Activated CD4-positive, alpha-beta memory T cell treated with anti-CD3 and anti-CD28 coated beads for 36 hours (primary cell): Measurements from ENCODE around the gene E2F8. TPM values are rescaled to one million over a fixed set of nuclear protein-coding genes. Genes with fewer than 3 reads are reported as not detected.
"Not testable (repeated sequence)": the region's sequence is repeated elsewhere in the genome, so short reads cannot be mapped to it uniquely, and the experiment has no call there.

Experiments used
- CTCF ChIA-PET: fragments of 350-600 bp; sonication (Branson Sonifier 250); formaldehyde crosslinking; loops from one replicate; lab custom pipeline; 2021; ENCODE audit warnings: antibody characterized with exemption, inconsistent platforms; lab: Charles Lee
- POLR2A ChIA-PET: fragments of 350-600 bp; sonication (Branson Sonifier 250); formaldehyde crosslinking; loops from one replicate; lab custom pipeline; 2021; ENCODE audit warnings: antibody characterized with exemption; lab: Charles Lee
- DNase-seq: peaks from one replicate; pipeline ENCODE4 v3.0.0-alpha.2; 2020
- H3K27ac Mint-ChIP-seq: one replicate; pipeline ENCODE4 v1.8.0; 2021; ENCODE audit warnings: mixed read lengths
- H3K27me3 Mint-ChIP-seq: one replicate; pipeline ENCODE4 v1.8.0; 2021; ENCODE audit warnings: mixed read lengths
- H3K36me3 Mint-ChIP-seq: one replicate; pipeline ENCODE4 v1.8.0; 2021; ENCODE audit warnings: mixed read lengths
- H3K4me1 Mint-ChIP-seq: one replicate; pipeline ENCODE4 v1.8.0; 2021; ENCODE audit warnings: low read depth, mixed read lengths
- H3K4me3 Mint-ChIP-seq: one replicate; pipeline ENCODE4 v1.8.0; 2021; ENCODE audit warnings: mild to moderate bottlenecking, mixed read lengths
- H3K9me3 Mint-ChIP-seq: one replicate; pipeline ENCODE4 v1.8.0; 2021; ENCODE audit warnings: mixed read lengths
- intact Hi-C: fragments of 100-400 bp; cut with micrococcal nuclease; formaldehyde crosslinking; loops from one replicate; pipeline ENCODE4 v1.15.1; 2023
- total RNA-seq, 2 experiments: library from RNA; stranded (reverse); gene quantifications; one replicate each; pipeline ENCODE4 v1.2.3, GENCODE V29; 2021

Gene E2F8
- total RNA-seq, 2 experiments from 2014 or later: 16.0 to 16.5 TPM

GRCh38 chr11:19273219-19273618, 32.5 kb upstream of the E2F8 start:
- CTCF ChIA-PET, H3K4me1 Mint-ChIP-seq, intact Hi-C loops, H3K4me3 Mint-ChIP-seq, DNase-seq, H3K36me3 Mint-ChIP-seq, POLR2A ChIA-PET, H3K27ac Mint-ChIP-seq, H3K9me3 Mint-ChIP-seq: not testable (repeated sequence)
- peaks cover 13% of the 10 kb centered on the region for H3K27me3 Mint-ChIP-seq

- intact Hi-C loops: no loop called here
- Mint-ChIP-seq H3K27me3 (peaks cover 17% of the 10 kb centered on the region), H3K9me3 (peaks cover 2% of the 10 kb centered on the region), H3K36me3 (no peaks in the 10 kb centered on the region), H3K4me1 (no peaks in the 10 kb centered on the region), H3K27ac (no peak overlapping the region), H3K4me3 (no peak overlapping the region)
- DNase-seq: no peak
- POLR2A ChIA-PET: no interaction called here
- CTCF ChIA-PET: interaction anchor here (1.4 kb wide), 1 partner anchor 9 kb away, joined by 5 read pairs; no protein-coding TSS in a partner anchor
Observed at GRCh38 chr11:19268909-19269308, 28.2 kb upstream of the E2F8 start.

- H3K4me3 Mint-ChIP-seq: no peak overlapping the region
- POLR2A ChIA-PET: no interaction called here
- H3K9me3 Mint-ChIP-seq: no peaks in the 10 kb centered on the region
- intact Hi-C loops: no loop called here
- CTCF ChIA-PET: no interaction called here
- H3K4me1 Mint-ChIP-seq: no peaks in the 10 kb centered on the region
- H3K36me3 Mint-ChIP-seq: no peaks in the 10 kb centered on the region
- H3K27ac Mint-ChIP-seq: no peak overlapping the region
- H3K27me3 Mint-ChIP-seq: peaks cover 17% of the 10 kb centered on the region
- no peak for DNase-seq
Observed at GRCh38 chr11:19267567-19267966, 26.8 kb upstream of the E2F8 start.

- Mint-ChIP-seq H3K36me3 (no peaks in the 10 kb centered on the region), H3K27ac (no peak overlapping the region), H3K4me3 (no peak overlapping the region), H3K4me1 (no peaks in the 10 kb centered on the region), H3K9me3 (no peaks in the 10 kb centered on the region), H3K27me3 (peaks cover 4% of the 10 kb centered on the region)
- CTCF ChIA-PET: no interaction called here
- POLR2A ChIA-PET: no interaction called here
- intact Hi-C loops: no loop called here
- DNase-seq: no peak
Observed at GRCh38 chr11:19263333-19263732, 22.6 kb upstream of the E2F8 start.

- peaks cover 3% of the 10 kb centered on the region for H3K9me3 Mint-ChIP-seq
- no peaks in the 10 kb centered on the region for H3K4me1 Mint-ChIP-seq
- H3K27ac Mint-ChIP-seq: no peak overlapping the region
- H3K4me3 Mint-ChIP-seq: no peak overlapping the region
- POLR2A ChIA-PET: no interaction called here
- CTCF ChIA-PET: interaction anchor here (0.6 to 2.5 kb wide), 30 partner anchors 8 to 647 kb away, joined by 3 to 27 read pairs (median 4); partner anchors contain the start of gene E2F8
- no peaks in the 10 kb centered on the region for H3K27me3 Mint-ChIP-seq
- DNase-seq: peak; percentile 76
- intact Hi-C loops: loop anchor here (1.0 to 2.0 kb wide), 3 partner anchors 18 to 294 kb away; no protein-coding TSS in a partner anchor
- H3K36me3 Mint-ChIP-seq: no peaks in the 10 kb centered on the region
Observed at GRCh38 chr11:19259487-19260345, 19.0 kb upstream of the E2F8 start.

GRCh38 chr11:19258641-19259230, 18.0 kb upstream of the E2F8 start:
- no peak overlapping the region for H3K27ac Mint-ChIP-seq
- H3K9me3 Mint-ChIP-seq: peaks cover 5% of the 10 kb centered on the region
- ChIA-PET POLR2A (no interaction called here), CTCF (interaction anchor here (0.9 to 2.5 kb wide), 9 partner anchors 12 to 648 kb away, joined by 3 to 27 read pairs (median 7); no protein-coding TSS in a partner anchor)
- H3K36me3 Mint-ChIP-seq: no peaks in the 10 kb centered on the region
- no peak for DNase-seq
- intact Hi-C loops: loop anchor here (1.0 to 2.0 kb wide), 3 partner anchors 17 to 295 kb away; no protein-coding TSS in a partner anchor
- no peaks in the 10 kb centered on the region for H3K27me3 Mint-ChIP-seq
- no peaks in the 10 kb centered on the region for H3K4me1 Mint-ChIP-seq
- H3K4me3 Mint-ChIP-seq: no peak overlapping the region

- intact Hi-C loops, H3K9me3 Mint-ChIP-seq, H3K4me1 Mint-ChIP-seq, H3K36me3 Mint-ChIP-seq, DNase-seq, POLR2A ChIA-PET, CTCF ChIA-PET, H3K27ac Mint-ChIP-seq, H3K27me3 Mint-ChIP-seq, H3K4me3 Mint-ChIP-seq: not testable (repeated sequence)
Observed at GRCh38 chr11:19254441-19254840, 13.7 kb upstream of the E2F8 start.

GRCh38 chr11:19253817-19254216, 13.1 kb upstream of the E2F8 start:
- POLR2A ChIA-PET: no interaction called here
- Mint-ChIP-seq H3K27ac (no peak overlapping the region), H3K36me3 (no peaks in the 10 kb centered on the region), H3K9me3 (peaks cover 5% of the 10 kb centered on the region), H3K27me3 (peaks cover 14% of the 10 kb centered on the region), H3K4me1 (no peaks in the 10 kb centered on the region), H3K4me3 (no peak overlapping the region)
- intact Hi-C loops: no loop called here
- CTCF ChIA-PET: interaction anchor here (1.2 kb wide), 1 partner anchor 299 kb away, joined by 4 read pairs; no protein-coding TSS in a partner anchor
- no peak for DNase-seq

- ChIA-PET CTCF (interaction anchor here (1.2 kb wide), 1 partner anchor 300 kb away, joined by 4 read pairs; no protein-coding TSS in a partner anchor), POLR2A (no interaction called here)
- DNase-seq: no peak
- Mint-ChIP-seq H3K27me3 (peaks cover 18% of the 10 kb centered on the region), H3K4me3 (no peak overlapping the region), H3K4me1 (no peaks in the 10 kb centered on the region), H3K27ac (no peak overlapping the region), H3K36me3 (no peaks in the 10 kb centered on the region), H3K9me3 (peaks cover 5% of the 10 kb centered on the region)
- intact Hi-C loops: no loop called here
Observed at GRCh38 chr11:19253153-19253745, 12.5 kb upstream of the E2F8 start.

GRCh38 chr11:19252394-19253152, 11.8 kb upstream of the E2F8 start:
- H3K36me3 Mint-ChIP-seq: no peaks in the 10 kb centered on the region
- no peaks in the 10 kb centered on the region for H3K4me1 Mint-ChIP-seq
- no peak for DNase-seq
- H3K4me3 Mint-ChIP-seq: no peak overlapping the region
- intact Hi-C loops: no loop called here
- CTCF ChIA-PET: interaction anchor here (1.2 to 1.5 kb wide), 2 partner anchors 8 to 300 kb away, joined by 4 to 5 read pairs; no protein-coding TSS in a partner anchor
- peaks cover 23% of the 10 kb centered on the region for H3K27me3 Mint-ChIP-seq
- no peak overlapping the region for H3K27ac Mint-ChIP-seq
- POLR2A ChIA-PET: no interaction called here
- H3K9me3 Mint-ChIP-seq: peaks cover 5% of the 10 kb centered on the region

GRCh38 chr11:19251577-19251976, 10.8 kb upstream of the E2F8 start:
- no peaks in the 10 kb centered on the region for H3K4me1 Mint-ChIP-seq
- DNase-seq: no peak
- H3K36me3 Mint-ChIP-seq: no peaks in the 10 kb centered on the region
- no peak overlapping the region for H3K4me3 Mint-ChIP-seq
- no peak overlapping the region for H3K27ac Mint-ChIP-seq
- CTCF ChIA-PET: interaction anchor here (1.0 to 1.5 kb wide), 2 partner anchors 9 to 175 kb away, joined by 3 to 5 read pairs; no protein-coding TSS in a partner anchor
- POLR2A ChIA-PET: no interaction called here
- H3K9me3 Mint-ChIP-seq: peaks cover 5% of the 10 kb centered on the region
- H3K27me3 Mint-ChIP-seq: peaks cover 29% of the 10 kb centered on the region
- intact Hi-C loops: no loop called here
